GM12878 (cell line): ENCODE data around the gene SLC29A2. TPM values are rescaled to one million over a fixed set of nuclear protein-coding genes. Genes with fewer than 3 reads are reported as not detected.

ENCODE experiments used
- ATAC-seq: fragments of 200-7000 bp; cut with Tn5 transposase; 3 replicates; pipeline ENCODE4 v1.9.1; 2020; ENCODE audit warnings: mild to moderate bottlenecking, moderate library complexity
- BruUV-seq: library from RNA; stranded (reverse); fragments of 400-500 nt; replicated peaks from 2 replicates; lab custom pipeline; 2021; lab: Mats Ljungman, UMichigan
- CTCF ChIA-PET: fragments of 300-600 bp; sonication (Branson Sonifier 250); formaldehyde crosslinking; extraction: SDS; loops from one replicate; lab custom pipeline; 2021; ENCODE audit warnings: inconsistent platforms; lab: Yijun Ruan, JAX
- POLR2A ChIA-PET: fragments of 350-600 bp; formaldehyde crosslinking; extraction: SDS; loops from one replicate; lab custom pipeline; 2021; ENCODE audit warnings: inconsistent platforms; lab: Charles Lee
- RAD21 ChIA-PET: fragments of 300-600 bp; sonication (Branson Sonifier 250); formaldehyde crosslinking; loops from one replicate; lab custom pipeline; 2023; ENCODE audit warnings: antibody characterized with exemption; ENCODE audit not compliant: unreplicated experiment; lab: Charles Lee
- SMC1A ChIA-PET: fragments of 300-600 bp; sonication (Branson Sonifier 250); formaldehyde crosslinking; loops from one replicate; lab custom pipeline; 2023; ENCODE audit not compliant: unreplicated experiment, uncharacterized antibody; lab: Charles Lee
- DNase-seq: peaks from one replicate; pipeline ENCODE4 v3.0.0-alpha.2; 2011; ENCODE audit warnings: low read depth, low spot score
- FAIRE-seq: peaks from 3 replicates; lab custom pipeline; 2011; peaks lifted over from hg19 to GRCh38; lab: Jason Lieb, UNC
- H2AFZ ChIP-seq: 2 replicates; pipeline ENCODE4 v1.6.0; 2011; ENCODE audit warnings: low read depth, low read length, control low read depth; ENCODE audit not compliant: control insufficient read depth
- H3K27ac ChIP-seq: 2 replicates; pipeline ENCODE4 v1.5.1; 2011; ENCODE audit warnings: control low read depth; ENCODE audit not compliant: control insufficient read depth, insufficient read depth
- H3K27me3 ChIP-seq, 2 experiments: replicated peaks in 1 of 2; 2 replicates each; pipeline versions ENCODE4 v1.6.0 to v1.6.1; 2011; ENCODE audit warnings: low read length in 1 of 2; ENCODE audit not compliant: control insufficient read depth in 2 of 2, insufficient read depth in 2 of 2
- H3K36me3 ChIP-seq, 2 experiments: 2 replicates each; pipeline ENCODE4 v1.5.1; 2011; ENCODE audit warnings: low read length in 1 of 2; ENCODE audit not compliant: control insufficient read depth in 2 of 2, insufficient read depth in 2 of 2
- H3K4me1 ChIP-seq: 2 replicates; pipeline ENCODE4 v1.6.1; 2011; ENCODE audit warnings: mild to moderate bottlenecking, low read length, moderate library complexity, mixed read lengths; ENCODE audit not compliant: control insufficient read depth, insufficient read depth
- H3K4me2 ChIP-seq: 2 replicates; pipeline ENCODE4 v1.6.0; 2011; ENCODE audit warnings: control low read depth; ENCODE audit not compliant: control insufficient read depth, insufficient read depth
- H3K4me3 ChIP-seq: fragments of 200-600 bp; sonication (generic); 2 replicates; pipeline ENCODE4 v1.5.1; 2016
- H3K79me2 ChIP-seq: 2 replicates; pipeline ENCODE4 v1.6.0; 2011; ENCODE audit warnings: low read length; ENCODE audit not compliant: control insufficient read depth, insufficient read depth
- H3K9ac ChIP-seq: 2 replicates; pipeline ENCODE4 v1.8.0; 2011; ENCODE audit warnings: low read length, control low read depth, mixed read lengths; ENCODE audit not compliant: control insufficient read depth, insufficient read depth
- H3K9me3 ChIP-seq: replicated peaks from 3 replicates; pipeline ENCODE4 v1.5.1; 2011; ENCODE audit warnings: mild to moderate bottlenecking, low read length; ENCODE audit not compliant: control insufficient read depth, insufficient read depth
- H4K20me1 ChIP-seq: 2 replicates; pipeline ENCODE4 v1.6.0; 2011; ENCODE audit not compliant: control insufficient read depth, insufficient read depth
- BCLAF1 ChIP-seq: fragments of 450-650 bp; IDR thresholded peaks from 2 replicates; pipeline ENCODE4 v1.6.1; 2017; ENCODE audit warnings: antibody characterized with exemption, mild to moderate bottlenecking, moderate library complexity
- CTCF ChIP-seq, 3 experiments: IDR thresholded peaks in 2 of 3; conservative IDR thresholded peaks in 1 of 3; 2 replicates each; pipeline ENCODE4 v1.5.1; 2011; ENCODE audit warnings: low read depth in 3 of 3, low read length in 3 of 3, mild to moderate bottlenecking in 3 of 3, control low read depth in 2 of 3, moderate library complexity in 2 of 3, inconsistent platforms in 1 of 3, mixed read lengths in 1 of 3; ENCODE audit not compliant: control insufficient read depth in 2 of 3, insufficient read depth in 1 of 3; ENCODE audit errors: extremely low read depth in 1 of 3
- DPF2 ChIP-seq: fragments of 450-650 bp; IDR thresholded peaks from 2 replicates; pipeline ENCODE4 v1.6.1; 2017; ENCODE audit warnings: mild to moderate bottlenecking
- ELK1 ChIP-seq: IDR thresholded peaks from 2 replicates; pipeline ENCODE4 v1.6.1; 2012; ENCODE audit warnings: low read depth, low read length, improper control_type of control experiment
- IRF4 ChIP-seq: IDR thresholded peaks from 2 replicates; pipeline ENCODE4 v1.6.1; 2011; ENCODE audit warnings: low read depth, low read length
- MEF2A ChIP-seq: IDR thresholded peaks from 2 replicates; pipeline ENCODE4 v1.6.1; 2011; ENCODE audit warnings: low read depth, mild to moderate bottlenecking, low read length, moderate library complexity; ENCODE audit not compliant: insufficient read depth
- MEF2B ChIP-seq: fragments of 450-650 bp; IDR thresholded peaks from 2 replicates; pipeline ENCODE4 v1.6.1; 2018; ENCODE audit warnings: mild to moderate bottlenecking, moderate library complexity; ENCODE audit not compliant: partially characterized antibody, poor library complexity, severe bottlenecking
- NFXL1 ChIP-seq: fragments of 450-650 bp; IDR thresholded peaks from 2 replicates; pipeline ENCODE4 v1.6.1; 2017; ENCODE audit warnings: antibody characterized with exemption, mild to moderate bottlenecking, borderline replicate concordance
- RAD21 ChIP-seq: IDR thresholded peaks from 2 replicates; pipeline ENCODE4 v1.6.1; 2011; ENCODE audit warnings: mild to moderate bottlenecking, low read depth, low read length, moderate library complexity; ENCODE audit not compliant: insufficient read depth
- STAT3 ChIP-seq: IDR thresholded peaks from 2 replicates; pipeline ENCODE4 v1.6.1; 2011; ENCODE audit warnings: low read depth, low read length, improper control_type of control experiment
- WGBS: methylation state at CpG from one replicate; pipeline ENCODE4 v1.1.6; 2016; ENCODE audit warnings: low lambda C conversion rate; ENCODE audit not compliant: insufficient replicate concordance, insufficient coverage; ENCODE audit errors: missing lambda C conversion rate; 5-methylcytosine and 5-hydroxymethylcytosine counted together
- in situ Hi-C: fragments of 300-500 bp; cut with MboI; formaldehyde crosslinking; loops from 9 replicates; pipeline ENCODE4 v1.14.3; 2018; ENCODE audit warnings: mixed read lengths
- intact Hi-C: fragments of 100-400 bp; cut with micrococcal nuclease; formaldehyde crosslinking; loops from one replicate; pipeline ENCODE4 v1.14.2; 2022; ENCODE audit not compliant: unreplicated experiment
- polyA plus RNA-seq, 11 experiments: library from polyadenylated mRNA; depleted of rRNA in 4 of 11; unstranded in 6 of 11; stranded (reverse) in 5 of 11; fragments of >200 nt; fragmentation: Nextera tagmentation in 4 of 11; fragmentation: Illumina TruSeq in 1 of 11; extraction: Ambion mirVana in 4 of 11; extraction: Trizol in 1 of 11; gene quantifications; 1 replicate in 1 of 11; 2 replicates in 10 of 11; pipeline versions ENCODE4 v1.2.1 to v1.2.3, GENCODE V29; 2011 to 2016; ENCODE audit warnings: inconsistent platforms in 2 of 11, missing spikeins in 2 of 11, low read depth in 1 of 11
- total RNA-seq, 4 experiments: library from RNA; depleted of rRNA in 3 of 4; stranded (reverse); fragments of >200 nt in 3 of 4; fragmentation: Illumina TruSeq in 1 of 4; extraction: Trizol in 1 of 4; gene quantifications; 2 replicates each; pipeline versions ENCODE4 v1.2.1 to v1.2.3, GENCODE V29; 2013 to 2021
- TF ChIP-seq, protein P1 (sequence below): IDR thresholded peaks from 2 replicates; pipeline ENCODE4 v1.6.1; 2011; ENCODE audit warnings: low read depth, low read length, improper control_type of control experiment, borderline replicate concordance

Gene SLC29A2
- total and polyA plus RNA-seq, 10 of the 15 experiments (the other 5 are each of a cell fraction or from before 2014, with no cell fraction given) = 0.27 to 7.5 (median 2.2) TPM

GRCh38 chr11:66363805-66364535 is 7.6 kb downstream of the SLC29A2 start:
- SMC1A ChIA-PET = interaction anchor here (0.8 to 2.8 kb wide), 2 partner anchors 25 to 53 kb away, joined by 3 to 9 read pairs; no protein-coding TSS in a partner anchor
- no peak overlapping the region for H2AFZ ChIP-seq
- H3K4me1 ChIP-seq = no peaks in the 10 kb centered on the region
- no peaks in the 10 kb centered on the region for H3K9me3 ChIP-seq
- BruUV-seq = no TSS peak
- intact Hi-C loops = no loop called here
- peak; percentile 88 for ATAC-seq
- DNase-seq = no peak
- POLR2A ChIA-PET = interaction anchor here (0.6 kb wide), 2 partner anchors 27 to 645 kb away, joined by 3 to 6 read pairs; no protein-coding TSS in a partner anchor
- H3K4me2 ChIP-seq = no peak overlapping the region
- RAD21 ChIA-PET = interaction anchor here (1.1 to 2.0 kb wide), 3 partner anchors 22 to 52 kb away, joined by 3 to 10 read pairs (median 4); no protein-coding TSS in a partner anchor
- H3K27ac ChIP-seq = no peak overlapping the region
- H3K36me3 ChIP-seq = peaks cover 0 to 2% of the 10 kb centered on the region in 2 experiments; a peak in 2 of 4 replicates
- no peak overlapping the region for H3K9ac ChIP-seq
- H3K27me3 ChIP-seq = no peaks in the 10 kb centered on the region
- in situ Hi-C loops = no loop called here
- no peaks in the 10 kb centered on the region for H4K20me1 ChIP-seq
- CTCF ChIA-PET = interaction anchor here (0.6 to 5.9 kb wide), 18 partner anchors 8 to 848 kb away, joined by 3 to 91 read pairs (median 6); partner anchors contain the start of genes B4GAT1, BRMS1, KAT5 and SLC29A2
- no peak overlapping the region for H3K4me3 ChIP-seq
- TF ChIP-seq MEF2B (no peak), MEF2A (no peak), CTCF (IDR thresholded peaks at IDR 0.05 in 2 of 3, conservative IDR thresholded peaks at IDR 0.05 in 1 of 3; ENCODE audit: control insufficient read depth in 2 of 3, extremely low read depth in 1 of 3, insufficient read depth in 1 of 3, low read depth in 3 of 3, low read length in 3 of 3) (peak; percentile 54 to 95 (median 89)), IRF4 (no peak), ELK1 (no peak), NFXL1 (no peak), RAD21 (0 out of 2 replicates have a peak, but pooled peaks have one; percentile 14), BCLAF1 (no peak), STAT3 (no peak), DPF2 (no peak)
- TF ChIP-seq, protein P1, sequence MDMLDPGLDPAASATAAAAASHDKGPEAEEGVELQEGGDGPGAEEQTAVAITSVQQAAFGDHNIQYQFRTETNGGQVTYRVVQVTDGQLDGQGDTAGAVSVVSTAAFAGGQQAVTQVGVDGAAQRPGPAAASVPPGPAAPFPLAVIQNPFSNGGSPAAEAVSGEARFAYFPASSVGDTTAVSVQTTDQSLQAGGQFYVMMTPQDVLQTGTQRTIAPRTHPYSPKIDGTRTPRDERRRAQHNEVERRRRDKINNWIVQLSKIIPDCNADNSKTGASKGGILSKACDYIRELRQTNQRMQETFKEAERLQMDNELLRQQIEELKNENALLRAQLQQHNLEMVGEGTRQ = no peak
- H3K79me2 ChIP-seq = no peaks in the 10 kb centered on the region
- 55% methylated on average over 14 of the region's 15 CpGs for WGBS
- FAIRE-seq = no peak
